GM18867 (cell line): ENCODE results near the gene BTBD9.

Experiments
- ATAC-seq: cut with Tn5 transposase; IDR thresholded peaks from one replicate; pipeline ENCODE4 v1.9.1; 2021; ENCODE audit warnings: mild to moderate bottlenecking, moderate library complexity; ENCODE audit not compliant: unreplicated experiment

Gene BTBD9

GRCh38 chr6:38155621-38156204 lies 484.0 kb downstream of the BTBD9 start:
- ATAC-seq, result no peak

- ATAC-seq, result no peak
These were observed 484.6 kb downstream of the BTBD9 start for GRCh38 chr6:38155144-38155543.

GRCh38 chr6:38154731-38155130 lies 485.0 kb downstream of the BTBD9 start:
- no peak for ATAC-seq

- ATAC-seq, result no peak
These were observed 485.9 kb downstream of the BTBD9 start for GRCh38 chr6:38153798-38154345.

GRCh38 chr6:38153076-38153797 lies 486.5 kb downstream of the BTBD9 start:
- ATAC-seq, result no peak

GRCh38 chr6:38152620-38153019 lies 487.1 kb downstream of the BTBD9 start:
- no peak for ATAC-seq

GRCh38 chr6:38151580-38152500 lies 487.9 kb downstream of the BTBD9 start:
- ATAC-seq, result no peak

GRCh38 chr6:38150681-38151296 lies 488.9 kb downstream of the BTBD9 start:
- ATAC-seq, result no peak

- no peak for ATAC-seq
These were observed 489.7 kb downstream of the BTBD9 start for GRCh38 chr6:38150021-38150420.

GRCh38 chr6:38149531-38149930 lies 490.2 kb downstream of the BTBD9 start:
- ATAC-seq, result no peak

GRCh38 chr6:38148606-38149005 lies 491.1 kb downstream of the BTBD9 start:
- no peak for ATAC-seq

GRCh38 chr6:38146734-38147027 lies 493.0 kb downstream of the BTBD9 start:
- no peak for ATAC-seq

- no peak for ATAC-seq
These were observed 493.6 kb downstream of the BTBD9 start for GRCh38 chr6:38146021-38146733.

- ATAC-seq, result no peak
These were observed 495.3 kb downstream of the BTBD9 start for GRCh38 chr6:38144365-38144945.

GRCh38 chr6:38143191-38144150 lies 496.3 kb downstream of the BTBD9 start:
- ATAC-seq, result no peak

- ATAC-seq, result no peak
These were observed 497.4 kb downstream of the BTBD9 start for GRCh38 chr6:38142178-38142902.

GRCh38 chr6:38141716-38142115 lies 498.0 kb downstream of the BTBD9 start:
- no peak for ATAC-seq

- no peak for ATAC-seq
These were observed 498.6 kb downstream of the BTBD9 start for GRCh38 chr6:38141085-38141484.
